K562 (cell line): ENCODE results near the gene SLX4IP. TPM values are rescaled to one million over a fixed set of nuclear protein-coding genes. Genes with fewer than 3 reads are reported as not detected.

Experiments used
- ATAC-seq: fragments of 200-7000 bp; cut with Tn5 transposase; 3 replicates; pipeline ENCODE4 v1.9.1; 2020; ENCODE audit warnings: moderate library complexity
- BruUV-seq: library from RNA; stranded (reverse); fragments of 400-500 nt; replicated peaks from 2 replicates; lab custom pipeline; 2021; lab: Mats Ljungman, UMichigan
- CTCF ChIA-PET: fragments of 300-600 bp; formaldehyde crosslinking; extraction: SDS; loops from one replicate; lab custom pipeline; 2021; ENCODE audit warnings: low intra/inter-chr PET ratio; lab: Yijun Ruan, JAX
- POLR2A ChIA-PET: fragments of 300-600, 350-650 bp; sonication (Branson Sonifier 250); formaldehyde crosslinking; extraction: SDS; loops from one replicate; lab custom pipeline; 2021; ENCODE audit warnings: antibody characterized with exemption, inconsistent platforms; lab: Yijun Ruan, JAX
- DNase-seq, 4 experiments: peaks; one replicate each; pipeline versions ENCODE4 v3.0.0 to v3.0.0-alpha.2; 2011 to 2018; ENCODE audit warnings: low spot score in 3 of 4, mixed read lengths in 3 of 4; ENCODE audit errors: extremely low read depth in 1 of 4
- FAIRE-seq: peaks from 2 replicates; lab custom pipeline; 2011; peaks lifted over from hg19 to GRCh38; lab: Jason Lieb, UNC
- H2AFZ ChIP-seq: 2 replicates; pipeline ENCODE4 v1.6.0; 2011; ENCODE audit warnings: low read depth, low read length, control low read depth, inconsistent platforms
- H3K27ac ChIP-seq: fragments of 200-600 bp; 3 replicates; pipeline ENCODE4 v1.8.0; 2011; ENCODE audit warnings: low read depth, mild to moderate bottlenecking, control low read depth, inconsistent platforms, low read length, moderate library complexity, mixed read lengths; ENCODE audit errors: extremely low read depth
- H3K27me3 ChIP-seq, 2 experiments: fragments of 300-600 bp in 1 of 2; 2 replicates in 1 of 2; 3 replicates in 1 of 2; pipeline versions ENCODE4 v1.6.0 to v1.8.0; 2011; ENCODE audit warnings: inconsistent platforms in 2 of 2, low read length in 2 of 2, mild to moderate bottlenecking in 1 of 2, mixed read lengths in 1 of 2, moderate library complexity in 1 of 2; ENCODE audit not compliant: control insufficient read depth in 2 of 2, insufficient read depth in 2 of 2
- H3K36me3 ChIP-seq: fragments of 300-600 bp; 3 replicates; pipeline ENCODE4 v1.8.0; 2011; ENCODE audit warnings: mild to moderate bottlenecking, low read length, inconsistent platforms; ENCODE audit not compliant: control insufficient read depth, insufficient read depth
- H3K4me1 ChIP-seq, 2 experiments: fragments of 200-600 bp in 1 of 2; replicated peaks in 1 of 2; 2 replicates in 1 of 2; 3 replicates in 1 of 2; pipeline versions ENCODE4 v1.5.1 to v1.8.0; 2011; ENCODE audit warnings: inconsistent platforms in 2 of 2, low read length in 2 of 2, mild to moderate bottlenecking in 1 of 2, mixed read lengths in 1 of 2, moderate library complexity in 1 of 2; ENCODE audit not compliant: control insufficient read depth in 2 of 2, insufficient read depth in 2 of 2
- H3K4me2 ChIP-seq: 2 replicates; pipeline ENCODE4 v1.6.1; 2011; ENCODE audit warnings: low read length, control low read depth, inconsistent platforms, mixed read lengths; ENCODE audit not compliant: insufficient read depth
- H3K4me3 ChIP-seq: fragments of 200-600 bp; sonication (generic), shearing (Covaris generic); 2 replicates; pipeline ENCODE4 v1.5.1; 2016; ENCODE audit warnings: control low read depth, inconsistent platforms
- H3K79me2 ChIP-seq: fragments of 200-600 bp; 3 replicates; pipeline ENCODE4 v1.8.0; 2011; ENCODE audit warnings: low read length, inconsistent platforms; ENCODE audit not compliant: control insufficient read depth, insufficient read depth
- H3K9ac ChIP-seq, 2 experiments: 2 replicates each; pipeline versions ENCODE4 v1.6.0 to v1.6.1; 2011; ENCODE audit warnings: low read depth in 2 of 2, low read length in 2 of 2, control low read depth in 1 of 2, inconsistent platforms in 1 of 2, mild to moderate bottlenecking in 1 of 2, mixed read lengths in 1 of 2; ENCODE audit not compliant: insufficient read depth in 1 of 2
- H3K9me1 ChIP-seq: one replicate; pipeline ENCODE4 v1.6.0; 2011; ENCODE audit warnings: inconsistent platforms, mild to moderate bottlenecking, low read length, moderate library complexity; ENCODE audit not compliant: control insufficient read depth, insufficient read depth
- H3K9me3 ChIP-seq: replicated peaks from 2 replicates; pipeline ENCODE4 v1.5.1; 2011; ENCODE audit warnings: low read depth, low read length, inconsistent platforms; ENCODE audit not compliant: control insufficient read depth, insufficient read depth
- H4K20me1 ChIP-seq: replicated peaks from 2 replicates; pipeline ENCODE4 v1.6.1; 2011; ENCODE audit warnings: low read length, inconsistent platforms, mixed read lengths; ENCODE audit not compliant: control insufficient read depth, insufficient read depth
- CREBBP ChIP-seq: IDR thresholded peaks from one replicate; pipeline ENCODE4 v1.6.1; 2012; ENCODE audit warnings: low read depth, mild to moderate bottlenecking, control low read depth, inconsistent platforms, low read length
- RFX1 ChIP-seq: fragments of 450-650 bp; IDR thresholded peaks from 2 replicates; pipeline ENCODE4 v1.6.1; 2016; ENCODE audit warnings: mild to moderate bottlenecking, moderate library complexity
- ZNF586 ChIP-seq: fragments of 450-650 bp; formaldehyde crosslinking; conservative IDR thresholded peaks from 2 replicates; pipeline ENCODE4 v1.4.0; 2020; ENCODE audit warnings: mild to moderate bottlenecking, moderate library complexity
- WGBS: fragments of 100-300 bp; shearing (Covaris generic); methylation state at CpG from one replicate; pipeline ENCODE4 v1.1.6; 2016; ENCODE audit warnings: low coverage, mixed read lengths; ENCODE audit not compliant: insufficient coverage; ENCODE audit errors: missing lambda C conversion rate; 5-methylcytosine and 5-hydroxymethylcytosine counted together
- in situ Hi-C: fragments of 300-500 bp; cut with MboI; formaldehyde crosslinking; loops from 4 replicates; pipeline ENCODE4 v1.15.0; 2018; ENCODE audit warnings: inconsistent platforms, mixed read lengths
- intact Hi-C: fragments of 100-400 bp; cut with micrococcal nuclease; formaldehyde crosslinking; loops from 2 replicates; pipeline ENCODE4 v1.14.2; 2022
- polyA plus RNA-seq, 8 experiments: library from polyadenylated mRNA; depleted of rRNA in 4 of 8; stranded (reverse) in 5 of 8; unstranded in 3 of 8; fragments of >200 nt; fragmentation: Nextera tagmentation in 2 of 8; fragmentation: Illumina TruSeq in 1 of 8; extraction: Ambion mirVana in 2 of 8; extraction: Trizol in 1 of 8; gene quantifications; 2 replicates each; pipeline versions ENCODE4 v1.2.1 to v1.2.3, GENCODE V29; 2011 to 2014; ENCODE audit warnings: inconsistent platforms in 1 of 8, missing spikeins in 1 of 8
- total RNA-seq, 7 experiments: library from RNA; depleted of rRNA in 6 of 7; stranded (reverse); fragments of >200 nt in 6 of 7; fragmentation: Illumina TruSeq in 2 of 7; extraction: Trizol in 2 of 7; gene quantifications; 2 replicates each; pipeline versions ENCODE4 v1.2.1 to v1.2.3, GENCODE V29; 2011 to 2021; ENCODE audit warnings: low replicate concordance in 1 of 7
- TF ChIP-seq, protein P1 (sequence below): fragments of 200-600 bp; sonication (generic); IDR thresholded peaks from one replicate; pipeline ENCODE4 v1.6.1; 2012; ENCODE audit warnings: mild to moderate bottlenecking, low read depth, low read length, inconsistent platforms

Gene SLX4IP
- total and polyA plus RNA-seq, 9 of the 15 experiments (the other 6 are each of a cell fraction or from before 2014, with no cell fraction given), result 1.5 to 5.9 (median 3.5) TPM

GRCh38 chr20:10524643-10525042, 89.5 kb downstream of the SLX4IP start:
- DNase-seq, result no peak
- H3K27ac ChIP-seq, result no peak overlapping the region
- no peaks in the 10 kb centered on the region for H3K79me2 ChIP-seq
- FAIRE-seq, result no peak
- in situ Hi-C loops, result no loop called here
- WGBS, result 47% methylated on average over 4 of the region's 4 CpGs
- no peak overlapping the region for H3K4me3 ChIP-seq
- no peak overlapping the region for H3K4me2 ChIP-seq
- no TSS peak for BruUV-seq
- no peaks in the 10 kb centered on the region for H3K36me3 ChIP-seq
- TF ChIP-seq RFX1, result peak; percentile 67
- no peak for TF ChIP-seq ZNF586 (CRISPR knock-in tag)
- TF ChIP-seq, protein P1, sequence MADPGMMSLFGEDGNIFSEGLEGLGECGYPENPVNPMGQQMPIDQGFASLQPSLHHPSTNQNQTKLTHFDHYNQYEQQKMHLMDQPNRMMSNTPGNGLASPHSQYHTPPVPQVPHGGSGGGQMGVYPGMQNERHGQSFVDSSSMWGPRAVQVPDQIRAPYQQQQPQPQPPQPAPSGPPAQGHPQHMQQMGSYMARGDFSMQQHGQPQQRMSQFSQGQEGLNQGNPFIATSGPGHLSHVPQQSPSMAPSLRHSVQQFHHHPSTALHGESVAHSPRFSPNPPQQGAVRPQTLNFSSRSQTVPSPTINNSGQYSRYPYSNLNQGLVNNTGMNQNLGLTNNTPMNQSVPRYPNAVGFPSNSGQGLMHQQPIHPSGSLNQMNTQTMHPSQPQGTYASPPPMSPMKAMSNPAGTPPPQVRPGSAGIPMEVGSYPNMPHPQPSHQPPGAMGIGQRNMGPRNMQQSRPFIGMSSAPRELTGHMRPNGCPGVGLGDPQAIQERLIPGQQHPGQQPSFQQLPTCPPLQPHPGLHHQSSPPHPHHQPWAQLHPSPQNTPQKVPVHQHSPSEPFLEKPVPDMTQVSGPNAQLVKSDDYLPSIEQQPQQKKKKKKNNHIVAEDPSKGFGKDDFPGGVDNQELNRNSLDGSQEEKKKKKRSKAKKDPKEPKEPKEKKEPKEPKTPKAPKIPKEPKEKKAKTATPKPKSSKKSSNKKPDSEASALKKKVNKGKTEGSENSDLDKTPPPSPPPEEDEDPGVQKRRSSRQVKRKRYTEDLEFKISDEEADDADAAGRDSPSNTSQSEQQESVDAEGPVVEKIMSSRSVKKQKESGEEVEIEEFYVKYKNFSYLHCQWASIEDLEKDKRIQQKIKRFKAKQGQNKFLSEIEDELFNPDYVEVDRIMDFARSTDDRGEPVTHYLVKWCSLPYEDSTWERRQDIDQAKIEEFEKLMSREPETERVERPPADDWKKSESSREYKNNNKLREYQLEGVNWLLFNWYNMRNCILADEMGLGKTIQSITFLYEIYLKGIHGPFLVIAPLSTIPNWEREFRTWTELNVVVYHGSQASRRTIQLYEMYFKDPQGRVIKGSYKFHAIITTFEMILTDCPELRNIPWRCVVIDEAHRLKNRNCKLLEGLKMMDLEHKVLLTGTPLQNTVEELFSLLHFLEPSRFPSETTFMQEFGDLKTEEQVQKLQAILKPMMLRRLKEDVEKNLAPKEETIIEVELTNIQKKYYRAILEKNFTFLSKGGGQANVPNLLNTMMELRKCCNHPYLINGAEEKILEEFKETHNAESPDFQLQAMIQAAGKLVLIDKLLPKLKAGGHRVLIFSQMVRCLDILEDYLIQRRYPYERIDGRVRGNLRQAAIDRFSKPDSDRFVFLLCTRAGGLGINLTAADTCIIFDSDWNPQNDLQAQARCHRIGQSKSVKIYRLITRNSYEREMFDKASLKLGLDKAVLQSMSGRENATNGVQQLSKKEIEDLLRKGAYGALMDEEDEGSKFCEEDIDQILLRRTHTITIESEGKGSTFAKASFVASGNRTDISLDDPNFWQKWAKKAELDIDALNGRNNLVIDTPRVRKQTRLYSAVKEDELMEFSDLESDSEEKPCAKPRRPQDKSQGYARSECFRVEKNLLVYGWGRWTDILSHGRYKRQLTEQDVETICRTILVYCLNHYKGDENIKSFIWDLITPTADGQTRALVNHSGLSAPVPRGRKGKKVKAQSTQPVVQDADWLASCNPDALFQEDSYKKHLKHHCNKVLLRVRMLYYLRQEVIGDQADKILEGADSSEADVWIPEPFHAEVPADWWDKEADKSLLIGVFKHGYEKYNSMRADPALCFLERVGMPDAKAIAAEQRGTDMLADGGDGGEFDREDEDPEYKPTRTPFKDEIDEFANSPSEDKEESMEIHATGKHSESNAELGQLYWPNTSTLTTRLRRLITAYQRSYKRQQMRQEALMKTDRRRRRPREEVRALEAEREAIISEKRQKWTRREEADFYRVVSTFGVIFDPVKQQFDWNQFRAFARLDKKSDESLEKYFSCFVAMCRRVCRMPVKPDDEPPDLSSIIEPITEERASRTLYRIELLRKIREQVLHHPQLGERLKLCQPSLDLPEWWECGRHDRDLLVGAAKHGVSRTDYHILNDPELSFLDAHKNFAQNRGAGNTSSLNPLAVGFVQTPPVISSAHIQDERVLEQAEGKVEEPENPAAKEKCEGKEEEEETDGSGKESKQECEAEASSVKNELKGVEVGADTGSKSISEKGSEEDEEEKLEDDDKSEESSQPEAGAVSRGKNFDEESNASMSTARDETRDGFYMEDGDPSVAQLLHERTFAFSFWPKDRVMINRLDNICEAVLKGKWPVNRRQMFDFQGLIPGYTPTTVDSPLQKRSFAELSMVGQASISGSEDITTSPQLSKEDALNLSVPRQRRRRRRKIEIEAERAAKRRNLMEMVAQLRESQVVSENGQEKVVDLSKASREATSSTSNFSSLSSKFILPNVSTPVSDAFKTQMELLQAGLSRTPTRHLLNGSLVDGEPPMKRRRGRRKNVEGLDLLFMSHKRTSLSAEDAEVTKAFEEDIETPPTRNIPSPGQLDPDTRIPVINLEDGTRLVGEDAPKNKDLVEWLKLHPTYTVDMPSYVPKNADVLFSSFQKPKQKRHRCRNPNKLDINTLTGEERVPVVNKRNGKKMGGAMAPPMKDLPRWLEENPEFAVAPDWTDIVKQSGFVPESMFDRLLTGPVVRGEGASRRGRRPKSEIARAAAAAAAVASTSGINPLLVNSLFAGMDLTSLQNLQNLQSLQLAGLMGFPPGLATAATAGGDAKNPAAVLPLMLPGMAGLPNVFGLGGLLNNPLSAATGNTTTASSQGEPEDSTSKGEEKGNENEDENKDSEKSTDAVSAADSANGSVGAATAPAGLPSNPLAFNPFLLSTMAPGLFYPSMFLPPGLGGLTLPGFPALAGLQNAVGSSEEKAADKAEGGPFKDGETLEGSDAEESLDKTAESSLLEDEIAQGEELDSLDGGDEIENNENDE, result no peak
- TF ChIP-seq CREBBP, result no peak
- TF ChIP-seq, all 486 proteins: peak for 1
- no peak for ATAC-seq
- Histone ChIP-seq H3K9me1 (no peaks in the 10 kb centered on the region), H3K4me1 (peaks cover 0 to 7% of the 10 kb centered on the region in 2 experiments; a peak in 2 of 5 replicates), H2AFZ (no peak overlapping the region), H3K27me3 (no peaks in the 10 kb centered on the region), H4K20me1 (no peaks in the 10 kb centered on the region), H3K9ac (no peak overlapping the region), H3K9me3 (no peaks in the 10 kb centered on the region)
- ChIA-PET CTCF (no interaction called here), POLR2A (interaction anchor here (0.7 kb wide), 1 partner anchor 9 kb away, joined by 3 read pairs; no protein-coding TSS in a partner anchor)
- intact Hi-C loops, result loop anchor here (5.0 kb wide), 1 partner anchor 47 kb away; no protein-coding TSS in a partner anchor
